Activated CD4-positive, alpha-beta T cell treated with anti-CD3 and anti-CD28 coated beads, Interleukin-2, amount 50 U/mL, for 48 hours (primary cell): ENCODE results near the gene KCNH5.

Experiments
- DNase-seq, 2 experiments: peaks; one replicate each; pipeline ENCODE4 v3.0.0-alpha.2; 2020

Gene KCNH5

GRCh38 chr14:62994096-62994495 is 51.2 kb downstream of the KCNH5 start:
- no peak for DNase-seq

GRCh38 chr14:62988967-62989366 is 56.3 kb downstream of the KCNH5 start:
- DNase-seq: no peak

- DNase-seq: no peak
Measured at GRCh38 chr14:62983821-62984220, 61.4 kb downstream of the KCNH5 start.

DNA sequence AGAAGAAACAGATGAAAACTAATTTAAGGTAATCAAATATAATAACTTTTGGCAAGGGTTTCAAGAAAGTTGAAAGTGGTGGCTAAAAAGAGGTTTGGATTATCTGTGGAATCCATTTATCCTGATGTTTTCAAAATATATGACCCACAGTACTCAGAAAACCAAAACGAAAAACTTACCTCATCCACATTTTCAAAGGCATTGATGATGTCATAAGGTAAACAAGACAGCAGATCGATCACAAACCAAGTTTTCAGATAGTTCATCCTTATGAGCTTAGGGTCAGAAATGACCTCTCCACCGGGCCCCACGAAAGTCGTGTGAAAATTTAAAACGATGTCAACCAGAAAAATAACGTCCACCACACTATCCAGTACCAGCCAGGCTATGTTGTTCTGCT is 64.6 kb downstream of the KCNH5 start:
- no peak for DNase-seq

DNA sequence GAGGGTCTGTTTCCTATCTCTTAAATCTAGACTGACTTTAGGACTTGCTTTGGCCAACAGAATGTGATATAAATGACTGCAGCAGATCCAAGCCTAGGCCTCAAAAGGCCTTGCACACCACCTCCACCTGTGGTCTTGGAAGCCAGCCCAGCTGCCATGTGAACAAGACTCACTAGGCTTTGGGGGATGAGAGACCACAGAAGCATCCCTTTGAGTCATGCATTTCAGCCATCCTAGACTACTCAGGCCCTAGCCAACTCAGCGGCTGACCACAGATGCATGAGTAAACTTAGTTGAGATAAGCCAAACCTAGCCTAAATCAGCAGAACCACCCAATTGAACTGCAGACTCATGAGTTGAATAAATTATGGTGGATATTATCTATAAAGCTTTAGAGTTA is 87.7 kb downstream of the KCNH5 start:
- no peak for DNase-seq

DNA sequence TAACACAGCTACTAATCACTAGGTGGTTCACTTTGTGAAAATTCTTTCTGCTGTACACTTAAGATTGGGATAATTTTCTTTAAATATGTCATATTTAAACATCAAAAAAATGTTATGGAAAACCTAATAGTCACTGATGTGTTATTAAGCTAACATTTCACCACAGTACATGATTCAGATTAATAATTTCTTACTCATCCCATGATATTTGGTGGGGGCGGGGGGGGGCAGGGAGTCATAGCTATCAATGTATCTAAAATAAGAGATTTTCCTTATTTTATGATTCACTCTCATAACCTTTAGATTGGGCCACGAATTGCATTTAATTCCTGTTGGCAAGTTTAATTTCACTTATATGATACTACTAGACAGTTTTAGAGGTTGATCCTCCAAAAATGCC is 88.8 kb downstream of the KCNH5 start:
- no peak for DNase-seq

DNA sequence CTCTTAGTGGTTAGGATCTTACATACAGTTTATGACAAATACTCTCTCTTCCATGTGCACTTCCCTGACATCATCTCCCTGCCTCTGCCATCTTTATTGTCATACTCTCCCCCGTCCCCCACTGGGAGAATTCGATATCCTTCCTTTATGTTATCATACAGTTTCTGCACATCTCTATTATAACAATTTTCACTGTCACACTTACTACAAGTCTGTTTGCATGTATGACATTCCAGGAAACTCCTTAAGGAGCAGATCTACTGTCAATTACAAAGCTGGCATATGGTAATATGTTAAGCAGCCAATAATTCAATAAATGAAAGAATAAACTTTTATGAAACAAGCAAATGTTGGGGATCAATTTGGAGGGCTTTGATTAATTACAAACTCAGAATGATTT is 91.1 kb downstream of the KCNH5 start:
- DNase-seq: no peak

DNA sequence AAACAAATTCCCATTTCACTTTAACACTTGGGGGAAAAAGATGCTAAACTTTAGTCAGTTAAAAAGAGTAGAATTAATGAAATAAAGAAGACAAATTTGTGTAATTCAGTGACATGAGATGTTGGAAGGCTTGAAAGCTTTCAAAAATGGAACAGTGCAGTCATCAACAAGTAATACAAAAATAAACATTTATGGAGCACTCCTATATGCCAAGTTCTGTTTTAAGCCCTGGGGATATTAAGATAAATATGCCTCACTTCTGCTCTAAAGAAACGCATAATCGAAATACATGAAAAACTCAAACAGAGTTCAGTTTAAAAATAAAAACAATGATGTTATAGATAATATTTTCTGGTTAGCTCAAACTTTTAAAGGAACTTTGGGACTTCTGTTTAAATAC is 93.0 kb downstream of the KCNH5 start:
- DNase-seq: no peak

GRCh38 chr14:62947301-62947700 is 98.0 kb downstream of the KCNH5 start:
- DNase-seq: no peak

DNA sequence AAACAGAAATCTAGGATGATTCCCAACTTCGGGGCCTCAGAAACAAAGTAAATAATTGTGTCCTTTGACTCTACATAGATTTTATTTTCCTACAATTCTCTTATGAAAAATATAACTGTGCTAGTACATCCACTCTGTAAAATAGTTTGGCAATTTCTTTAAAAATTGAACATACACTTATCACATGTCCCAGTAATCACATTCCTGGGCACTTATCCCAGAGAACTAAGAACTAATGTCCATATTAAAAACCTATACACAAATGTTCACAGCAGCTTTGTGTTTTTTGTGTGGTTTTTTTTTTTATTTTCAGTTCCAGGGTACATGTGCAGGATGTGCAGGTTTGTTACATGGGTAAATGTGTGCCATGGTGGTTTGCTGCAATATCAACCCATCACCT is 99.0 kb downstream of the KCNH5 start:
- no peak for DNase-seq

DNA sequence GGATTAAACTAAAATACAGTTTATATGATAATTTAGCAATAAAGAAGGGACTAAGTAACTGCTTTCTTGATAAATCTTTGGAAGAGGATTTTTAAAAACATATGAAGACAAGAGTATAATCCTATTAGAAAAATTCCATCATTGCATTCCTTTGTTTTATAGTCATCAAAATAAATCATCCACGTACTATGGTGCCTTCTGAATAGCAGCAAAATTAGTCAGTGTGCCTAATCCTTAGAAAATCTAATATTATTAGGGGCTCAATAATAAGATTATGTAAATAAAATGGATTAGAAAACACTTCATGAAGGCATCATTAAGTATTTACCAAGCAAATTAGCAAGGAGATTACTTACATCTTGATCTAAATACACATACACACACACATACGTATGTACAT is 102.1 kb downstream of the KCNH5 start:
- DNase-seq: no peak

DNA sequence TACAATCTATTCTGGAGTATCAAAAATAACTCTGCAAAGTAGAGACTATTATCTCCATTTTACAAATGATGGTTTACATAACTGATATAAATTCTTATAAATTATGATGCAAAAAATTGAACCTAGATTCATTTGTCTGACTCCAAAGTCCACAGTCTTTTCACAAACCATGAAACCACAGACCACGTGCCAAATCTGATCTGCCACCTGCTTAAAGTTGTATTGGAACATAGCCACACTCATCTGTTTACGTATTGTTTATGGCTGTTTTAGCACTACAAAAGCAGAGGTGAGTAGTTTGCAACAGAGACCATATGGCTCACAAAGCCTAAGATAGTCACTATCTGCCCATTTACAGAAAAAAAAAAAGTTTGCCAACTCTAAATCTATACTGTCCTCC is 105.3 kb downstream of the KCNH5 start:
- DNase-seq: no peak

DNA sequence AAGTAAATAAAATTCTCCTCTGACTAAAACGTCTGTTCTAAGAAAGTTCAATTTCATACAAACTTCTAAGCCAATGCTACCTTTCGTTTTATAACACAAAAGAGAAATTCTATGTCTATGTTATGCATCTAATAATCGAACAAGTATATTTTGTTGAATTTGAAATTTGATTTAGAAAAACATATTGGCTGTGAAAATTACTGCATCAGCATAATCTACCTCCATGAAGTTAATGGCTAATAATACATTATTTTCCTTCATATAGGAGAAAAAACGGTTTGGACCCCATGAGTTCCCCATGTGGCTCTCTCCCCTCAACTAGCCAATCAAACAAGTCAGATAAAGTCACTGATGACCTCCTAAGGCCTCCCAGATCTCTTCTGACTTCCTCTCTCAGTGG is 106.5 kb downstream of the KCNH5 start:
- DNase-seq: no peak

DNA sequence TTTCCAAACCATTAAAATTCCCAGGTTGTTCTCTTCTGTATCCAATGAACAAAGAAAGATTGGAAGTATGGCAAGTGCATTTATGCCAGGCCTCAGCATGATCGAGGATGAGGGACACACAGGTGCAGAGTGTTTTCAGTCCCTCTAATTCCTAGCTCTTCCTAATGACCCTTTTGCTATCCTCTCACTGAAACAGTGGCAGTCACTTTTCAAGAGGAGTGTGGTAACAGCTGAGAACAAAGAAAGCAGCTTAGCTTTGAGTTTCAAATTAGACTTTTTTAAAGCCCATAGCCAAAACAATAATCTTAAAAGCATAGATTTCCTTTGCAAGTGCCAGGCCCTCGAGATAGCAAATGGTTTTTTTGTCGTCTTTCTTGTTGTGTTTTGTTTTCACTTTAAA is 110.8 kb downstream of the KCNH5 start:
- no peak for DNase-seq

- DNase-seq: no peak
Measured at GRCh38 chr14:62921466-62921865, 123.8 kb downstream of the KCNH5 start.

DNA sequence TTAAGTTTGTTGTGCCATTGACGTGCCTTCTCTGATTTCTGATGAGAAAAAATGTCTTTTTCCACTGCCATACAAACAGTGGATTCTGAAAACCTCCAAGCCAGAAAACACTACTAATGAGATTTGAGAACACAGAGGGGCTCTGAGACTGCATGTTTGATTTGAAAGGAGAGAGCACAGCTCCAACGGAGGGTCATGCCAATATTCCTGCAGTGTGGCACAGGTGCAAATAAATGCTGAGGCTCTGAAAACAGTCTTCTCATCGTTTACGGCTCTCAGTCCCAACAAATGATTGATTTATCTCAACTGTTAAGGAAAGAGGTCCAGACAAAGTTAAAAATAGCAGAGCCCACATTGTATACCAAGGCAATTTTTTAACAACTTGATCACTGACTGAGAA is 128.7 kb downstream of the KCNH5 start:
- DNase-seq: no peak

DNA sequence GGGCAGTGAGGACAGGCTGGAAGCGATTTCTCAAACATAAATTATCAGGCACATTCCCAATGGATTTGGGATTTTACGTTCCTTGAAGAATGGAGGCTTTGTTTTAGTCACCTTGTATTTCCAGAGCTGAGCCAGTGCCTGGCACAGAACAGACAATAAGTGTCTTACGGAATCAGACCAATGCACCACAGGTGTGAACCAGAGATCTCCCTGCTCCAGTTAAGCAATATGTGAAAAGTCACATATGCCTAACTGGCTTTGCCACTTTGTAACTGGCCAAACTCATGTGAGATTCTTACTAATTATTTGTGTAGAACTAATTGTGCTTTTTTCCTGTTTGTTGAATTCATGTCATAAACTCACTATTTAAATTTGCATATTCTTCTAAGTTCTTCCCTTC is 130.4 kb downstream of the KCNH5 start:
- no peak for DNase-seq

DNA sequence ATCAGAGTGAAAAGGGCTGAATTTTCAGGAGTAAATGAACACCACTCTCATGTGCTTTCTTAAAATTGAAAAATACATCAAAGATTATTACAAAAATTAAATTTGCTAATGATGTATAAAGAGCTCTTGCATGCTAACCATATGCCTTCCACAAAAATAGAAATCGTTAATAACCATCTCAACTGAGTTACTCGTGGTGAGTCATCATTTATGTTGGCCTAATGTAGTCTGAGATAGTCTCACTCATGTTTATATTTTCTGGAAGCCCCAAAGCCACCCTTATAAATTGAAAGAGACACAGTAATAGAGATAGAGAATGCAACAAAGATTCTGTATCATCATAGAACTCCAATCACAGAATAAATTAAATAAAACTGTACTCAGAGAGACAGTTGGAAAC is 131.2 kb downstream of the KCNH5 start:
- DNase-seq: no peak

DNA sequence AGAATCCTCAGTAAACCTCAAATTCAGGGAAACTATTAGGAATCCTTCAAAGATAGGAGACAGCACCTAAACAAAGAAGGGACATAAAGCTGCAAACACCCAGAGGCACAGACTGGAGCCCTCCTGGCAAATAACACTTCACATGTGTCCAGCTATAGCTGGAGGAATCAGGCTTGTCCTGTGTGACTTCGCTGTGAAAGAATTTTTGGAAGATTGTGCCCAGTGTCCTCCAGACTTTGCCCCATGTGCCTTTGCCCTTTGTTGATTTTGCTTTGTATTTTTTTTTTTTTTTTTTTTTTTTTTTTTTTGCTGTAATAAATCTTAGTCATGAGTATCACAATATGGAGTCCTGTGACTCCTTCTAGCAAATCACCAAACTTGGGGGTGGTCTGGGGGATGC is 136.8 kb downstream of the KCNH5 start:
- DNase-seq: no peak

GRCh38 chr14:62905566-62905965 is 139.7 kb downstream of the KCNH5 start:
- no peak for DNase-seq

DNA sequence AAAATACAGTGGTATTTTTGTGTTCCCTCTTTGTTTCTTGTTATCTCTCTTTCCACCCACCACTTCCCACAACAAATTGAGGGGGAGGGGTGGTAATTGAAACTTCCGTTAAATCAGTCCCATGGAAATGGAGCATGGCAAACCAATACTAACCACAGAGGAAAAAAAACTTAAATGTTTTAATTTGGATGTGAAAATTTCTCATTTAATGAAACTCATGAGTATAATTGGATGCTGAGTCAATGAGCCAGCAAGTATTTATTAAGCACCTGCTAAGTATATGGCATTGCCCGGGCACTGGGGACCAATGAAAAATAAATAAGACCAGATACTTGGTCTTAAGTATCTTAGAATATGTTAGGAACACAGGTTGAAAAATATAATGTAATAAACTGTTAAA is 147.5 kb downstream of the KCNH5 start:
- no peak for DNase-seq

DNA sequence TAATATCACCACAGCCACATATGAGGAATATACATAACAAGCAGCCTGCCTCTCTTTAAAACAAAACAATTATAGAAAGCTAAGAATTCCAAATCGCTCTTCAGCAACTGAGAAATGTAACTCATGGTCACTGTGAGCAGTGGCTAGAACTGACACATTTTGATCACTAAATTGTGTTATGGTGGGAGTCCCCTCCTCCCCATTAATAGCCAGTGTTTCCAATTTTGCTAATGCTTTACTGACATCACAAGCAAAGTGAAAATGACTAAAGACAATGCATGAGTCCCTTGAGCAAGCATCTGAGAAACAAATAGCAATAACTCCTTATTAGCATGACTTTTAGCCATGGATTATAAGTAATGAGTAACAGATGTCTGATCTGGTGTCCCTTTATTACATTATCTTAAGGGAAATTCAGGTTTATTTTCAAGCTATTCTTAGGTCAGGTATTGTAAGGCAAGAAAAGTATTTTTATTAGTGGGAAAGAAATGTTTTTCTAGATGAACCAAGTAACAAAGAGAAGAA is 148.3 kb downstream of the KCNH5 start:
- DNase-seq: no peak

GRCh38 chr14:62894736-62895135 is 150.5 kb downstream of the KCNH5 start:
- DNase-seq: no peak

DNA sequence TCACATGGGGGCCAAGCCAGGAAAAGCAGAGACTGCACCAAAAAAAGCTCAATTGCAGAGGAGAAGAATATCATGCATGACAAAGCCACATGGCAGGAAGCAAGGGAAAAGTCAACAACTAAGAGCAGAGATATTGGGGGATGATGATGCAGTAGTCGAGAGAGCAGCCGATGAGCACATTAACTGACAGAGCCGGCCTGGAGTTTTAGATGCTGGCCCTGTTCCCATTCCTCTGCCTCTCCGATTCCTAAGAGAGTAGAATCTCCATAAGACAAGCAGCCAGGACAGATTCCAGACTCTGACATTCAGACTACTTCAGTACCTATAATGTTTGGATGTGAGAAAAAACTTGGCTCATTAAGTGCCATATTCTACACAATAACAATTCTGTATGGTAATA is 155.9 kb downstream of the KCNH5 start:
- no peak for DNase-seq

GRCh38 chr14:62886461-62886860 is 158.8 kb downstream of the KCNH5 start:
- no peak for DNase-seq

DNA sequence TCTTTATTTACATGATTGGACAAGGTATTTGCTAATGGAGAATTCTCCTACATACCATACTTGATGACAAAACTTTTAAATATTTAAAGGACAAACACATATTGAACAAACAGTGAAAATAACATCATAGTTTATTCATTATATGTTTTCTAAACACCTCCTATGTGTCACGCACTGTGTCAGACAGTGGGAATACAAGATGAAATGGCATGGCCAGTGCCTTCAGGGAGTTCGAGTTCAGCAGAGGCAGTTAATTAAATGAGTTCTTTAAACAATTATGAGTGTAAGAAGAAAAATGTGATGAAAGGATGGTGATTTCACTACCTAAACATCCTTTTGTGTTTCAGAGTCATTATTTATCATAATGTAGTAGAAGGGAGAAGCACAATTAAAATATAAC is 159.8 kb downstream of the KCNH5 start:
- no peak for DNase-seq
